Loucy (cell line): Measurements from ENCODE around the gene WDR74.

Experiments
- H2AFZ ChIP-seq: fragments of 200-600 bp; sonication (generic); 2 replicates; pipeline ENCODE4 v1.6.0; 2016; ENCODE audit warnings: antibody characterized with exemption, mild to moderate bottlenecking, low read length, moderate library complexity
- H3F3A ChIP-seq: fragments of 200-600 bp; 2 replicates; pipeline ENCODE4 v1.6.0; 2016; ENCODE audit warnings: antibody characterized with exemption, low read depth, mild to moderate bottlenecking
- H3K27me3 ChIP-seq: fragments of 200-600 bp; sonication (generic); 2 replicates; pipeline ENCODE4 v1.6.1; 2014; ENCODE audit warnings: low read length, mild to moderate bottlenecking; ENCODE audit not compliant: insufficient read depth, poor library complexity, severe bottlenecking
- H3K36me3 ChIP-seq: fragments of 200-600 bp; sonication (generic); 2 replicates; pipeline ENCODE4 v1.6.1; 2016; ENCODE audit warnings: low read length; ENCODE audit not compliant: insufficient read depth
- H3K4me1 ChIP-seq: fragments of 200-600 bp; sonication (generic); 2 replicates; pipeline ENCODE4 v1.5.1; 2014; ENCODE audit warnings: low read length, mild to moderate bottlenecking; ENCODE audit not compliant: insufficient read depth, poor library complexity, severe bottlenecking
- H3K4me2 ChIP-seq: fragments of 200-600 bp; sonication (generic); 2 replicates; pipeline ENCODE4 v1.6.0; 2014; ENCODE audit warnings: antibody characterized with exemption, low read length, low read depth, mild to moderate bottlenecking; ENCODE audit not compliant: poor library complexity, severe bottlenecking
- H3K4me3 ChIP-seq: fragments of 200-600 bp; sonication (generic); 2 replicates; pipeline ENCODE4 v1.5.1; 2014; ENCODE audit warnings: low read length, mild to moderate bottlenecking, mixed read lengths; ENCODE audit not compliant: poor library complexity, severe bottlenecking
- H3K79me2 ChIP-seq: fragments of 200-600 bp; sonication (generic); 2 replicates; pipeline ENCODE4 v1.6.1; 2014; ENCODE audit warnings: low read length; ENCODE audit not compliant: insufficient read depth
- H3K9ac ChIP-seq: fragments of 200-600 bp; sonication (generic); 2 replicates; pipeline ENCODE4 v1.6.0; 2014; ENCODE audit warnings: mild to moderate bottlenecking, low read depth, low read length, moderate library complexity; ENCODE audit not compliant: poor library complexity, severe bottlenecking
- H3K9me2 ChIP-seq: fragments of 200-600 bp; sonication (generic); replicated peaks from 2 replicates; pipeline ENCODE4 v1.6.1; 2016; ENCODE audit warnings: low read depth, low read length, mixed read lengths
- H3K9me3 ChIP-seq: fragments of 200-600 bp; sonication (generic); 2 replicates; pipeline ENCODE4 v1.6.1; 2014; ENCODE audit warnings: mild to moderate bottlenecking, antibody characterized with exemption, low read length, low read depth; ENCODE audit not compliant: insufficient read depth
- H4K20me1 ChIP-seq: fragments of 200-600 bp; sonication (generic); 2 replicates; pipeline ENCODE4 v1.6.0; 2014; ENCODE audit warnings: antibody characterized with exemption, low read length, mild to moderate bottlenecking; ENCODE audit not compliant: insufficient read depth, poor library complexity, severe bottlenecking
- EZH2phosphoT487 ChIP-seq: fragments of 200-600 bp; IDR thresholded peaks from 2 replicates; pipeline ENCODE4 v1.6.1; 2018; ENCODE audit warnings: antibody characterized with exemption, mild to moderate bottlenecking, moderate library complexity, borderline replicate concordance
- TF ChIP-seq, protein P1 (sequence below): fragments of 200-600 bp; sonication (generic); conservative IDR thresholded peaks from 2 replicates; pipeline ENCODE4 v1.5.1; 2014; ENCODE audit warnings: mild to moderate bottlenecking, antibody characterized with exemption, low read length

WDR74 gene

DNA sequence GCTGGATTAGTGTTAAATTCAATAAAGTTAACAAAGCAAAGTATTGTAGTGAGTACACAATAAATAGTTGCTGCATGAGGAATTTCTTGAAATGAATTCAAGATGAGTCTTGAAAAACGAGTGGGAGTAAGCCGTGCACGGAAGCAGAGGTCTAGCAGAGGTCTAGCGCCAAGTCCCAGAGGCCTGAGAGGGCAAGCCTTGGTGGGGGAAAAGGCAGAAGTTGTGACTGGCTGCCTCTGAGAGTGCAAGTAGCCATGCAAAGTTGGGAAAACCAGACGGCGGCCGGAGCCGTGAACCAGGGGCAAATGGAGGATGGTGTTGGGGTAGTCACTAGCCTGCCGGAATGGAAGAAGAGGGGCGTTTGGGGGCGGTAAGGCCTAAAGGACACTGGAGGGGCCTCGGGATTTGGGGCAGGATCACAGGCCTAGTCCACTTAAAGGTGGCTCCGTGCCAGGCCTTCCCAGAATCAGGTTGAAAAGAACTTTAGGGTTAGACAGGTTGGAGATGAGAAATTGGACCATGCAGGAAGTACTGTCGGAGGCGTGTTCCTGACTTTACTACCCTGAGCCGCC, 40.9 kb upstream of the WDR74 start:
- Histone ChIP-seq H3F3A (no peaks in the 10 kb centered on the region), H4K20me1 (peaks cover 33% of the 10 kb centered on the region), H3K9me2 (no peaks in the 10 kb centered on the region), H3K9me3 (no peaks in the 10 kb centered on the region), H3K4me1 (peaks cover 34% of the 10 kb centered on the region), H3K27me3 (peaks cover 4% of the 10 kb centered on the region), H3K36me3 (peaks cover 30% of the 10 kb centered on the region), H3K79me2 (peaks cover 57% of the 10 kb centered on the region), H3K4me2 (peak overlapping the region; percentile 96), H3K9ac (peak overlapping the region; percentile 100), H2AFZ (peak overlapping the region; percentile 61), H3K4me3 (peak overlapping the region; percentile 92)
- TF ChIP-seq EZH2phosphoT487, result no peak
- TF ChIP-seq, protein P1, sequence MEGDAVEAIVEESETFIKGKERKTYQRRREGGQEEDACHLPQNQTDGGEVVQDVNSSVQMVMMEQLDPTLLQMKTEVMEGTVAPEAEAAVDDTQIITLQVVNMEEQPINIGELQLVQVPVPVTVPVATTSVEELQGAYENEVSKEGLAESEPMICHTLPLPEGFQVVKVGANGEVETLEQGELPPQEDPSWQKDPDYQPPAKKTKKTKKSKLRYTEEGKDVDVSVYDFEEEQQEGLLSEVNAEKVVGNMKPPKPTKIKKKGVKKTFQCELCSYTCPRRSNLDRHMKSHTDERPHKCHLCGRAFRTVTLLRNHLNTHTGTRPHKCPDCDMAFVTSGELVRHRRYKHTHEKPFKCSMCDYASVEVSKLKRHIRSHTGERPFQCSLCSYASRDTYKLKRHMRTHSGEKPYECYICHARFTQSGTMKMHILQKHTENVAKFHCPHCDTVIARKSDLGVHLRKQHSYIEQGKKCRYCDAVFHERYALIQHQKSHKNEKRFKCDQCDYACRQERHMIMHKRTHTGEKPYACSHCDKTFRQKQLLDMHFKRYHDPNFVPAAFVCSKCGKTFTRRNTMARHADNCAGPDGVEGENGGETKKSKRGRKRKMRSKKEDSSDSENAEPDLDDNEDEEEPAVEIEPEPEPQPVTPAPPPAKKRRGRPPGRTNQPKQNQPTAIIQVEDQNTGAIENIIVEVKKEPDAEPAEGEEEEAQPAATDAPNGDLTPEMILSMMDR, result no peak

DNA sequence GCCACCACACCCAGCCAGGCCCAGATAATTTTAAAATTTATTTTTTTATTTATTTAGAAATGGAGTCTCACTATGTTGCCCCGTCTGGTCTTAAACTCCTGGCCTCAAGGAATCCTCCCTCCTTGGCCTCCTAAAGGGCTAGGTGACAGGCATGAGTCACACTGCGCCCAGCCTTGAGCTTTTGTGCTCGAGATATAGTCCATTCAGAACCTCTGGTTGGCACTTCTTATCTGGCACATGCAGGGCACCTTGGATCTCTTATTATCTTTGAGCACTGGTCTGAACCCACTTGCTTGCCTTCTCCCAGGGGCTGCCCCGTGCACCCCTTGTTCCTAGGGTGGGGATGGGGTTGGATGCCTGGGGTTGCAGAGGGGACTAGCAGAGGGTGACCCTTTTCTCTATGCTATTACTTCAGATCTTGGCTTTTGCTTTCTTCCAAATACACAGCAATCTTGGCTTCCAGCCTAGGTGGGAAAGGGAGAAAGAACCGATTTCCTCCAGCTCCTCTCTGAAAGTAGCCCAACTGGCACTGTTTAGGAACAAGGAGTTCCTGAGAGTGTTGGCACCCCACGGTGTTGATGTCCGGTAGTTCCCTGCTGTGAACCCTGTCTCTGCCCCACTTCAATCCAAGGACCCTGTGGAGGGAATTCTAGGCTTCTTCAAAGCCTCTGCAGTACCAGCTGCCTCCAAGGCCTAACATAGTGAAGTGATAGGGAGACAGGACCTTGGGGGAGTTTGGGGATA, 40.0 kb upstream of the WDR74 start:
- peak overlapping the region; percentile 96 for H3K4me2 ChIP-seq
- H3K9ac ChIP-seq, result peak overlapping the region; percentile 100
- peaks cover 48% of the 10 kb centered on the region for H3K79me2 ChIP-seq
- H3K9me3 ChIP-seq, result no peaks in the 10 kb centered on the region
- H3K4me3 ChIP-seq, result peak overlapping the region; percentile 92
- no peaks in the 10 kb centered on the region for H3K9me2 ChIP-seq
- H2AFZ ChIP-seq, result no peak overlapping the region
- no peak for TF ChIP-seq EZH2phosphoT487
- TF ChIP-seq, protein P1, result no peak
- peaks cover 29% of the 10 kb centered on the region for H3K4me1 ChIP-seq
- H4K20me1 ChIP-seq, result peaks cover 24% of the 10 kb centered on the region
- H3K36me3 ChIP-seq, result peaks cover 23% of the 10 kb centered on the region
- peaks cover 4% of the 10 kb centered on the region for H3K27me3 ChIP-seq
- no peaks in the 10 kb centered on the region for H3F3A ChIP-seq

DNA sequence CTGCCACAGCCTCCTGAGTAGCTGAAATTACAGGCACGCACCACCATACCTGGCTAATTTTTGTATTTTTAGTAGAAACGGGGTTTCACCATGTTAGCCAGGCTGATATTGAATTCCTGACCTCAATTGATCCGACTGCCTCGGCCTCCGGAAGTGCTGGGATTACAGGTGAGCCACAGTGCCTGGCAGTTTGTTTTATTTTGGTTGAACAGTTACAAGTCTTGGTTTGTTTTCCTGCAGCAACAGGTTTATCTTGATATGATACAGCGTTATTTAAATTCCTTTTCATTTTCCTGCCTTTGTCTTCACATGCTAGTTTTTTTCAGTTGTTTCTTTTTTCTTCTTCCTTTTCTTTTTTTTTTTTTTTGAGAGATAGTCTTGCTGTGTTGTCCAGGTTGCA, 37.3 kb upstream of the WDR74 start:
- H3K9me2 ChIP-seq, result no peaks in the 10 kb centered on the region
- no peaks in the 10 kb centered on the region for H3K9me3 ChIP-seq
- H3K4me1 ChIP-seq, result peaks cover 10% of the 10 kb centered on the region
- no peak overlapping the region for H2AFZ ChIP-seq
- H4K20me1 ChIP-seq, result no peaks in the 10 kb centered on the region
- H3K36me3 ChIP-seq, result no peaks in the 10 kb centered on the region; the same call in 1 of the 2 replicates
- peaks cover 21% of the 10 kb centered on the region for H3K79me2 ChIP-seq
- H3K27me3 ChIP-seq, result no peaks in the 10 kb centered on the region
- no peak overlapping the region for H3K9ac ChIP-seq
- TF ChIP-seq, protein P1, result no peak
- TF ChIP-seq EZH2phosphoT487, result no peak
- H3K4me3 ChIP-seq, result no peak overlapping the region
- no peaks in the 10 kb centered on the region for H3F3A ChIP-seq
- H3K4me2 ChIP-seq, result no peak overlapping the region
